H1 (cell line): ENCODE measurements around the gene EVI2A.

ENCODE experiments used
- GABPA ChIP-seq: IDR thresholded peaks from 2 replicates; pipeline ENCODE4 v1.6.1; 2011; ENCODE audit warnings: mild to moderate bottlenecking, low read length, moderate library complexity, borderline replicate concordance; ENCODE audit not compliant: insufficient read depth
- RAD21 ChIP-seq, 2 experiments: IDR thresholded peaks in 1 of 2; conservative IDR thresholded peaks in 1 of 2; 2 replicates each; pipeline ENCODE4 v1.6.1; 2011; ENCODE audit warnings: low read depth in 2 of 2, low read length in 2 of 2, improper control_type of control experiment in 1 of 2, inconsistent platforms in 1 of 2, mild to moderate bottlenecking in 1 of 2, moderate library complexity in 1 of 2

DNA sequence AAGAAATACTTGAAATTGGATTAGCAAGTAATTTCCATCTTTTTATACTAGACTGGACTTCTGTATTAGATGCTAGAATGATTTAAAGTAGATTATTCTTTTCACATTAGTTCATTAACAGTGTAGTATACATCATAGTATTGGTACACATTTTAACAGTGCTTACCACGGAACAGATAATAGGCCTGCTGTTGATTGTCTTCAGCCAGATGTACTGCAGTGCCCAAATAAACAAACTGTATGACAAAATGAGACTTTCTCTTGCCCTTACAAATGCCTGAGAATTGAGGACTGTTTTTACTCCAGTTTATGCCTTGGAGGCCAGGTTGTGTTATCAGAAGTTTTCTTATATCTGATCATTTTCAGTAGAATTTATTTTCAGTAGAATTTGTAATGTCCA, 631 bp downstream of the EVI2A start:
- TF ChIP-seq RAD21 (IDR thresholded peaks at IDR 0.05 in 1 of 2, conservative IDR thresholded peaks at IDR 0.05 in 1 of 2; ENCODE audit: low read depth in 2 of 2, low read length in 2 of 2) (no peak), GABPA (no peak)
